Erythroblast (primary cell): ENCODE results near the gene DGKQ.

Experiments used
- GATA1 ChIP-seq: IDR thresholded peaks from 2 replicates; pipeline ENCODE4 v1.6.1; 2011; ENCODE audit warnings: low read depth, mild to moderate bottlenecking, control low read depth, low read length, moderate library complexity
- POLR2A ChIP-seq: IDR thresholded peaks from 2 replicates; pipeline ENCODE4 v1.6.1; 2011; ENCODE audit warnings: mild to moderate bottlenecking, low read length

- TF ChIP-seq POLR2A (no peak), GATA1 (no peak)
Observed at GRCh38 chr4:910366-911091, 62.8 kb downstream of the DGKQ start.
